NT2/D1 (cell line): Measurements from ENCODE around the gene PMIS2.

Source experiments
- SUZ12 ChIP-seq: IDR thresholded peaks from 2 replicates; pipeline ENCODE4 v1.6.1; 2011; ENCODE audit not compliant: insufficient read length, insufficient read depth; ENCODE audit errors: extremely low read depth
- ZNF274 ChIP-seq: IDR thresholded peaks from 2 replicates; pipeline ENCODE4 v1.6.1; 2011; ENCODE audit warnings: mild to moderate bottlenecking, low read depth, low read length

DNA sequence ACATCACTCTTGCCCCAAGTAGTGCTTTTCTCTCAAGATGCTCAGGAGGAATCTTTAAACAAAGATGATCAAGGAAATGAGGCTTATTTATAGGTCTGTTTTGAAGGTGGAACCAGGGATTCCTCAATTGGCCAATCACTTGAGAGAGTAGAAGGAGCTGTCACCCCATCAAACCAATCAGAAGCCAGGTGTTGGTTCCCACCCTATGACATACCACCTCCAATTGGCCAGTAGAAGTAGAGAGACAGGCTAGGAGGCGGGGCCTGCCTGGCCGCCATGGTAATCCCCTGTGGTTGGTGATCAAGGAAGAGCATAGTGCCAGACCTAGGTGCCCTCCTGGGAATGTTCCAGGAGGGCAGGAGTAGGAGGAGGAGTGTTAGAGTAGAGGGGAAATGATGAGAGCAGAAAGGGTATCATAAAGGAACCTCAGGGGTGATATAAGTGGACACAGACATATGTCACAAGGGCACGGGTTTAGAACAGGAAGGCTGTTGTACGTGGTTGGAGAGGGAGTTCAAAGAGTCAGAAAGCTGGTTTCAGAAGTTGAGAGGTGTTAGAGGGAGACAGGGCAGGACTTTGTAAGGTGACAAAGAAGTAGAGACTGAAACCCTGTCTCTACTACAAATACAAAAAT is 10.5 kb downstream of the PMIS2 start:
- no peak for TF ChIP-seq SUZ12
- TF ChIP-seq ZNF274, result no peak
